HG03025 (cell line): ENCODE measurements around the gene UTS2B.
"Not testable (repeated sequence)": the region's sequence is repeated elsewhere in the genome, so short reads cannot be mapped to it uniquely, and the experiment has no call there.

Experiments used
- ATAC-seq: cut with Tn5 transposase; IDR thresholded peaks from one replicate; pipeline ENCODE4 v1.9.1; 2021; ENCODE audit warnings: mild to moderate bottlenecking, moderate library complexity; ENCODE audit not compliant: unreplicated experiment, low FRiP score

Gene UTS2B

DNA sequence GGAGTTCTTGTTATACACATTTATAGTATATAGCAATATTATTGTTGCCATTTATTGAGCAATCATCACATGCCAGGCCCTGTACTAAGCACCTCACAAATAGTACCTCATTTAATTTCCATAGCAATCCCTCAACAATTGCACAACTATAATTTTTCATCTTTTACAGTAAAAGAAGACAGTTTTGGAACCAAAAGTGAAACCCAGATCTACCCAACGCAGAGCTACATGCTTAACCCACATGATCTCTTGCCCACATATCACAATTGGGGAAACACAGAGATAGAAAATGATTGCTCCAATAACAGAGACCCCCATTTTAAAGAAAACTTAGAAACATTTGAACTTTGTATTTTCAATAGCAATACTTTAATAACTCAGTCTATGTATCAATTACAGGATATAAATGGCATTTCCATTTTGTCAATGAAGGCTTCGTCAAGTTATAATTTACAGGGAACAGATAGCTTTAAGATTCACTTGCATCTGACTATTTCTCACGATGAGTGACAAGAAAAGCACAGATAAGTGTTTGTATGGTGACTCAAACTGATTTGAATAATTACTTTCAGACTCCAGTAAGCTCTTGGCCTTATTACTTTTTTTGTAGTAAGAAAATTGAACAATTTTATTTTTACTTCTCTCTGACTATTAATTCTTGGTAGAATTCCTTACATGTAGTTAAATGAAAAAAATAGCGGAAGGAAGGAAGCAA lies 39.9 kb downstream of the UTS2B start:
- peak; percentile 72 for ATAC-seq

DNA sequence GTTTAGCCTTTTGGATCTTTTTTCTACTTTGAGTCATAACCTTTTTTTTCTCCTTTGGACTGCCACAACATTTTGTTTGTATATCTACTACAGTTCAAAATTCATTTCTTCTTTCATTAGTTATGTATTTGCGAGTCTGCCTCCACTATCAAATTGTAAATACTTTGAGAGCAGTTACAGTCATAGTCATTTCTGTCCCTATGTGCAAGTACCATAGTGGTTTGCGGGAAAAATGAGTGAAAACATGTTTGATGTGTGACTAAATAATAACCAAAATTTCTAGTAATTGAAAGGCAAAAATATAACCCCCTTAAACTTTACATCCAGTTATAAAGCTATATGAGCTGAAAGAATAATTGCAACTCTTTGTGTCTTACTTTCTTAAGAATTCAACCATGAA lies 46.9 kb downstream of the UTS2B start:
- ATAC-seq, result no peak

DNA sequence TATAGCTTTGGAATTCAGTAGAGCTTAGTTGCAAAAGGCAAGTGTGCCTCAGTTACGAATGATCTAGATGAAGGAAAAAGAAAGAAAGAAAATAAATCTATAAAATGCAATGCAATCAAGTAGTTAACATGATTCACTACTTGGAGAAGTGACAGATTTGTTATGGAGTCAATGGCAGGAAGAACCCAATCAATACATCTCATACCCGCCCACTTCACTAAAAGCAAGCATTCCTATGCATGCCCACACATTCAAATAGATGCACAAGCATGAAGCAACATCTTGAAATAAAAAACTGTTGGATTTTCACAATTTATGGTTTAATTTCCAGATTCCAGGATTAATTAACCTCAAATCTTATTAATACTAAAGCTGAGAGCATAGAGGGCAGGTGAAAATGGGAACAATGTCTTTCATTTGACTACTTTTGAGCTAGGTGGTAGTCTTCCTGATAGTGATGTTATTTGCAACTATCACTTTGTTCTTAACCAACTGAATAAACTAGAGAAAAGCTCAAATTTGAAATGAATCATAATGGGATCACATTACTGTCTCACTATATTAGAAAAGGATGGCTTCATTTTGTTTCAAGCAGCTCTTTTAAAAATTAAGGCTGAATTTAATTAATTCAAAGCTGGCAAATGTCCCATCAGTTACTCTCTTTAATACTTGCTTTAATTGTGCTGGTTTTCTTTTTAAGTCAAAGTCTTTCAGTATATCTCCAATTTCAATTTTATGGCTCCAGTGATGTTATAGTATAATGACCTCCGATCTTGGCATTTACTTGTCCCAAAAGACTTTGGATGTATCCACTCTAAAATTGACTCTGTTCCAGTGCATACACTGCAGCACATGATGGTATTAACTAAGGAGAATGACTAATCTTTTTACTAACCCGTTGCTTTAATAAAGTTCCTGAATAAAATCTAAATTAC lies 47.8 kb downstream of the UTS2B start:
- ATAC-seq, result no peak

DNA sequence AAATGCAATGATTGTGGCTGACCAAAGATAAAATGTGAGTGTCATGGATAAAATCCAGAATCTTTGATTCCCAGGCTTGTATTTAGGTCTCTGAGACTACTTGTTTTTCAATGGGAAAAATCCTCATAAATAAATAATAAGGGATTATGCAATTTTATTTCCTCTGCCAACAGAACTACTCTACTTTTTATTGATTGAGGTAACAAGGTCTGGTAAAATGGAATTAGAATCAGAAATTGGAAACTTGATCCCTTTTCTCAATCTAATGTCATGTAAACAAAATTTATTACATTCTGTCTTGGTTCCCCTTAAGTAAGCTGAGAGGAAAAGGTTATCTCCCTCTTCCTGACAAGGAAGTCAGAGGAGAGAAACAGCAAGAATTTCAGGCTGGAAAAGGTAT lies 49.4 kb downstream of the UTS2B start:
- ATAC-seq, result no peak

DNA sequence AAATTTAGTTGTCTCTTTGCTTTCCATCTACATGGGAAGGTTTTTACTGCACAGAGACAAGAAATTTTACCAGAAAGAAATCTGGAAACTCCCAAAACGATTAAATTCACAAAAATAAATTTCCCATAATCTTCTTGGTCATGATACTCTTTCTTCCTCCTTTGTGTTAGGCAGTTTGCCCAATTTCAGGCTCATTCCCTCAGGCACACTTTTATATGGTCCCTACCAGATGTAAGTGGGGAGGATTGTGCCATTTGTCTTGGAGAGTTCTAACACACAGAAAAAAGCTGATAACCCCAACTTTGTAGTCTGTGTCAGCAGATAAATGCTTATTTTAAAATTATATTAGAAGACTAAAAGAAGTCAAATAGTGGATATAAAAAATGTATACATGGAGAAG lies 50.2 kb downstream of the UTS2B start:
- ATAC-seq, result no peak

DNA sequence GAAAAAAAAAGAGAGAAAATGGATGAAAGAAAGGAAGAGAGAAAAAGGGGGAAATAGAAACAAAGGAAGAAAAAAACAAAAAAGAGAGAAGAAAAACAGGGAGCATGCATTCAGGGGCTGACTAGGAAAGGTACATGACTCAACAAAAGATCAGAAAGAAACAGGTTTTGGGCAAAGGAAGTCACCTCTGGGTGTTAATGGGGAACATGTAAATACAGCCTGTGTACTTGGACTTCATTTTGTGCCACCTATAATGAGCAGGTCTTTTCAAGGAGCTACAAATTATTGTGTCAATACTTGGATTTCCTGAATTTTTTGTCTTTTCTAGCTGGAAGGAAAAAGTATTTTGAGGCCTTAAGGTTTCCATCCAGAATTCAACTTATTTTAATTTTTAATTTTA lies 54.6 kb downstream of the UTS2B start:
- ATAC-seq, result no peak

DNA sequence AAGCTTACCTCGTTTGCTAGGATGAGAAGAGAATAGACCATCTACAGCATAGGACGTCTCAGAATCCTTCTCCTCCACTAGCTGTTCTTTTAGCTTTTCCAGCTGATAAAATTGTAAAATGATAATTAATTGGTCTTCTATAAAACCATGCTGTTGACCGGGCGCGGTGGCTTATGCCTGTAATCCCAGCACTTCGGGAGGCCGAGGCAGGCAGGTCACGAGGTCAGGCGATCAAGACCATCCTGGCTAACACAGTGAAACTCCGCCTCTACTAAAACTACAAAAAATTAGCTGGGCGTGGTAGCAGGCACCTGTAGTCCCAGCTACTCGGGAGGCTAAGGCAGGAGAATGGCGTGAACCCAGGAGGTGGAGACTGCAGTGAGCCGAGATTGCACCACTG lies 55.1 kb downstream of the UTS2B start:
- not testable (repeated sequence) for ATAC-seq

DNA sequence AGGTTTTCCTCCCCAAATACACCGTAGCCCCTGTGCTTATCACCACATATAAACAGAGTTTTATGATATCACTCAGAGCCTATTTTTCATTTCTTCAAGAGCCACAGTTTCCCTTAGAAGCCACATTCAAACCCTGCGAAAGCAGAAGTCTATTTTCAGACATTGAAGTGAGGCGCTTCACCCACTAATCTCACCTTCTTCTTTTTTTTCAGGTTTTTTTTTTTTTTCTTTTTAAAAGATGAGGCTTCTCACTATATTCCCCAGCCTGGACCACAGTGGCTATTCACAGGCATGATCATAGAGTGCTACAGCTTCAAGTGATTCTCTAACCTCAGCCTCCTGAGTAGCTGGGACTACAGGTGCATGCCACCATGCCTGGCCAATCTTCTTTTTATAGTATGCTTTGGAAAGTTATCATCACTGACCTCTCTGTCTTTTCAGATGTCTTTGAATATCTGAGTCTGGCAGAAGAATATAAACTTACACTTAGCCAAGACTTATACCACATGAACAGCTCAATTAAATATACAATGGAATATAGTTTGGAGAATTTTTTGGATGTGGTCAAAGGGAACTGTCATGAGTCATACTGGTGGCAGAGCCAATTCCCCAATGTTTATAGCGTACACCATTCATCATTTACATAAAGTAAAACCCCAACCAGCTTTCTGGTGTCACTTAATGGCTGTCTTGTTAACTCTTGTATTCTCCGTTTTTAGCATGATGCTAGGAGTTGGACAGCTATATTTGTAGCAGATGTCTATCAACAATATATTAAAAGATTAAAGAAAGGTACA lies 60.8 kb downstream of the UTS2B start:
- peak; percentile 76 for ATAC-seq

DNA sequence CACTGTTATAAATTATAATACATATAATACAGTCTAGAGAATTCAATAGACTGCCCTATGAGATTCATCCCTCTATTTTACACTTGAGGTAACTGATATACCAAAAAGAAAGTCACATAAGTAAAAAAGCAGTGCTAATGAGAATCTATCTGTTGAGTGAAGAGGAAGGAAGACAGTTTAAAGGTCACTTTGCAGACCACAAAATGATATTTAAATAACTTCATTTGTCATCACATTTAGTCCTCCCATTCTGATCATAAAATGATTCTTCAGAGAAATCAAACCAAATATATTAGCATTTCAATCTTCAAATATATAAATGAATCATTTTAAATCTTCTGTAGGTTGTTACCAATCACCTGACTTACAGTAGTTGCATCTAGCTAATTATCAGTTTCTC lies 61.6 kb downstream of the UTS2B start:
- ATAC-seq, result no peak

DNA sequence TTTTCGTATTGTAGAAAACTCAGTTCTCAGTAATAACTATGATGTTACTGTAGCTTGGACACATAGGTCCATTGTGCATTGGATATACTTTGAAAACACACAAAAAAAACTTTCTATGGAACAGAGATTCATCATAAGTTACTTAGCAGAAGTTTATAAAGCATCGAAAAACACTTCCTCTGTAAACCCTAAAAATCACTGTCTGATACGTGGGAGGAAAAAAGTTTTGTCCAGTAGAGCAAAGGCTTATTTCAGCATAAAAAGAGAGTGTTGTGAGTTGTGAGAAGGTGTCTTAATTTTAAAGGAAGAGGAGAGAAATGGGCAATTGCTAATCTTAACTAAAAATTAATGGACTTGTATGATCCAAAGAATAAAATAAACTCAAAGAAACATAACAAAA lies 66.5 kb downstream of the UTS2B start:
- no peak for ATAC-seq

DNA sequence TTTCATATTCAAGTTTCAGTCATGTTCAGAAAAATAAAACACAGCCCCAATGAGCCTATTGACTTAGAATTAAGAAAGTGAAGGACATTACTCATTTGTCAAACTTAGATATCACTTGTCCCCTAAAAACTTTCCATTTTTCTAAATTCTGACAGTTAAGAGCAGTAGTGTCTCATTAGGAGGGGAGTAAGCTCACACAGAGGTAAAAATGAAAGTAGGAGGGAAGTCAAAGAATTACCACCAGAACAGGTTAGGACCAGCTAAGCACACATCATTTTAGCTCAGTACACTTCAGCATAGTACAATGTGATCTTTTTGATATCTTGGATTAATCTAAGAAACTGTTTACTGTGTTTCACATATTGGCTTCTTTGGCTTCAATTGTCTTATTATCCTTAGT lies 67.0 kb downstream of the UTS2B start:
- ATAC-seq, result peak; percentile 80

DNA sequence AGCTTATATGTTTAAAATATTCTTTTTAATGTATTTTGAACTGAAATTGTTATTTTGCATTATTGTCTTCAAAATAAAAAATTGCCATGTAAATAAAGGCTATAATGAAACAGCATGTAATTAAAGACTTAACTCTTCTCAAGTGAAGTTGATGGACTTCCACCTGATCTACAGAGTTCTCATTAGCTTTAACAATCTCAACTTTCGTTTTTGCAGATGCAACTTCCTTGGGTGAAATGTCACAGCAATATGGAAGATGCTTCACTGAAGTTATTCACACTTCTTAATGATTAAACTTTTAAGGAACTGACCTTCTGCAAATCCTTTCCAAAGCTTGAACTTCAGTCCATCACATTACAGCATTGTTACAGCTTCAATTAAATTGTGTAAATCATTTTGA lies 67.7 kb downstream of the UTS2B start:
- no peak for ATAC-seq

DNA sequence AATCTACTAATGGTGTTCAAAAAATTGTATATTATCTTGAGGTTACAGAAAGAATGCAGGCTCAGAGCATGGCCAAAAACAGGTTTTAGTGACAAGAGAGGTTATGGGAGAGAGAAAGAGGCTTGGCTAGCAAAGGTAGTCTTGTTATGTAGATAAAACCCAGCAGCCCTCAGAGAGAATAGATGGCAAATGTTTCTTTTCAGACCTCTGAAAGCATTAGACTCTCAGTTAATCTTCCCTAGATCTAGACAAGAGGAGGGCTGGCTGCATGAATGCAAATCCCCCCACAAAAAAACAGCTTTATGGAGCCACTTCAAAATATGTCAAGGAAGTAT lies 69.1 kb downstream of the UTS2B start:
- no peak for ATAC-seq

DNA sequence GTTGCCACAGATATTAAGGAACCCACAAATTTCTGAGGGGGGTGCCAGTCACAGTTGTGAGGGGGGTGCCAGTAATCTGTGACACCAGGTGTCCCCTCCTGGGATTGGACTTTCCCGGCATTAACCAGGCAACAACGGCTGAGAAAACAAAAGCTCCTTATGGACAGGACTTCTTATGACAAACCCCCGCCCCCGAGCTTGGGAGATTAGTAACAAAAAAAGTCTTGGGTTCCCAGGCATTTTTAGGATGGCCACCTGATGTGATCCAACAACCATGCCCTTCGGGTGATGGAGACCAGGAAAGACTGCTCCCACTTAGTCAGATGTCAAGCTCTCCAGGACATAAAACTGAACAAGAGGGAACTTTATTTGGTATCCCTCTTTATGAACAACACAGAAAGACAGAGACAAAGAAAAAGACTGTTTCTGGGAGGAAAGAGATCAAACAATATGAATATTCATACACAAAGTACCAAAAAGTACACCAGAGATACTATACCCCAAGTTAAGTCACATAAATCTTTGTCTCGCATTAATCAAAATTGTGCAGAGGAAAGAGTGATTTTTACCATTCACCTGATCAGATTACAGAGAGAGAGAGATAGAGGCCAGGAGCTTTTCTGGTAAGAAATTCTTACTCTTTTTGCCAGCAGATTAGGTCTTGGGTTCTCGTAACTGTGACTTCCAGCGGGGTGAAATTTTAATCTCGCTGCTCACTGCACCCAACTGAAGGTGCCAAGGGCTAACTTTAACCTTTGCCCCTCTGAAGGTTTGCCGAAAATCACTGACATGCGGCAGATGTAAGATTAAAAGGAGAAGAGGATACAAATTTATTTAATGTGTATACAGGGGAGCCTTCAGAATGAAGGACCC lies 69.7 kb downstream of the UTS2B start:
- ATAC-seq, result no peak

DNA sequence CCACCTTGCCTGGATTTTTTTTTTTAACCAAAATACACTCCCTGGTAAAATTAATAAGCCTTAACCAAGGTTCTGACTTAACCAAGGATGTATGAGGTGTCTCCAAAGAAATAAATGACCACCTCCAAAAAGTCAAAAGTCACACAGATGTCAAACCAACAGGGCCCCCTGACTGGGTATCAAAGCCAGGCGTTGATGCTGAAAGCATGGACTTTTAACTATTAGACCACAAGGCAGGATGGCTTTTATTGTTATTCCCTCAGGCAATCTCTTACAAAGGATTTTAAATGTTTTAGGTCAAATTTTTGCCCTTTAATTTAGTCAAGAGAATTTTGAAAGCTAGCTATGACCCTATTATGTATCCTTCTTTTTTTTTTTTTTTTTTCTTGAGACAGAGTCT lies 70.8 kb downstream of the UTS2B start:
- no peak for ATAC-seq

DNA sequence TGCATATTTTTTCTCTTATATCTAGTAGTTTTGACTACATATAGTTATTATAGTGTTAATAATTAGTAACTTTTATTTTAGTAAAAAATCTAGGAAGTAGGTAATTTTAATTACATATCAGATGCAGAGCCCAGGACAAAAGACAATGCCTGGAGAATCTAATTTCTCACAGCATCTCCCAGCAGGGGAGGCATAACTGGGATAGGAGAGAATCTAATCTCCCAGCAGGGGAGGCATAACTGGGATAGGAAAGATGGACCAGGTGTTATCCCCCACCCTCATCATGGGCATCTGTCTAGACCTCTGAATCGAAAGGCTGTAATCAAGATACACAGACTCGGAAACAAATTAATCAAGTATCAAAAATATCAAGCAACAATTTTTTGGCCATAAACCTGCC lies 73.0 kb downstream of the UTS2B start:
- no peak for ATAC-seq

DNA sequence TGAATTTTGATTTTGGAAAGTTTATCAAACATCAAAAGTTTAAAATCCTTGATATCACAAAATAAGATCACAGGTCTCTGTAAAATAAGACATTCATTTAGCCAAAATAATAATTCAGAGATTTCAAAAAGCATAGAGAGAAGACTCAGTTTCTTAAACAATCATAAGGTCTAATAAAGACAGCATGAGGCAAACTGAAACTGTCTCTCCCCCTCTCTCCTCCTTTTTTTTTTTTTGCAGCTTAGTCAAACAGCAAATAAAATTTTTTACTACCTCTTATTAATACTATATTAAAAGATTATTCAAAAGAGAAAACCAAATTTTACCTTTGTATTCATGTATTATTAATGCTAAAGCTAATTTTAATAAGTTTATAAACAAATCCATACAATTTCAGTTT lies 73.9 kb downstream of the UTS2B start:
- ATAC-seq, result no peak

DNA sequence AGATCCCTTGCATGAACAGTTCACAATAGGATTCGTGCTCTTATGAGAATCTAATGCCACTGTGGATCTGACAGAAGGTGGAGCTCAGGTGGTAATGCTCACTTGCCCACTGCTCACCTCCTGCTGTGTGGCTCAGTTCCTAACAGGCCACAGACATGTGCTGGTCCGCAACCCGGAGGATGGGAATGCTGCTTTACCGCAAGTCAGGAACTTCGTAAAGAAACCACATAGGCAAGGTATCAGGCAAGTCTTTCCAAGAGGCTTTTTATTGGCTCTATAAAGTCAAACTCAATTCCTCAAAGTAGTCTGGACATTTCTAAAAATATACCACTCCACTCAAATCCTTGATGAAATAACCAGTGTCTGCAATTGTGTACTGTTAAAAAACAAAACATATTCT lies 75.2 kb downstream of the UTS2B start:
- no peak for ATAC-seq

DNA sequence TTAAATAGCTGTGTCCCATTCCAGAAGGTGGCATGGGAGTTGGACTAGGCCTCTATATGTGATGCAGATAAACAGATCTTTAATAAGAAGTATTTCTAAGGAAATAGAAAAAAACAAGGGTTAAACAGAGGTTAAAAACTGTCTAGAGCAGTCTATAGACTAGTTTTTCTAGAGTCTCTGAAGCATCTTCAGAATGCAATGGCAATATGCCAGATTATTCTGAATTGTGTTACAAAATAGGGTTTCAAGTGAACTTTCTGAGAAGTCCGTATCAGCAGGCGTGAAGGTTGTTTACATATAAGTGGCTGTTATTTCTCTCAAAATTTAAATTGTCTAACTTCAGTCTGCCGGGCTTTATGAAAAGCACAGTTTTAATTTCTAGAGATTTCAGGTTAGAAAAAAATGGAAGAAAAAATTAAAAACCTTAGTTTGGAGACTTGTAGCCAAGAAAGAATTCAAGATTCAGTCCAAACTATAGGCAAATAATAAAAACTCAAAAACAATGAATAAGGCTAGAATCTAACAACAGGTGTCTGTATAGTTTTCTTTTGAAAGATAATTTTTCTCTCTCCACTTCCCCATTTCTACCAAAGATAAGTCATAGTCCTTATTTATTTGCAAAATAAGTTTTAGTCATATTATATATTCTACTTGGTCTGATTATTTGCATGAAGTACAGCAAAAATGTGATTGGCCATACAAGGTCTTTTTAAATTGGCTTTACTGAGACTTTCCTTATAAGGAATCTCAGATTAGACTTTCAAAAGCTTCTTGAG lies 76.0 kb downstream of the UTS2B start:
- ATAC-seq, result no peak
